A549 (cell line): ENCODE results near the gene NGEF.

Experiments used
- MAFK ChIP-seq: fragments of 450-650 bp; IDR thresholded peaks from 2 replicates; pipeline ENCODE4 v1.6.1; 2014; ENCODE audit not compliant: partially characterized antibody
- MAZ ChIP-seq: fragments of 150-350 bp; IDR thresholded peaks from 2 replicates; pipeline ENCODE4 v1.6.1; 2014; ENCODE audit warnings: antibody characterized with exemption, low read depth, low read length, borderline replicate concordance
- TF ChIP-seq, protein P1 (sequence below): fragments of >200 bp; sonication (Bioruptor Twin); formaldehyde crosslinking; IDR thresholded peaks from 3 replicates; pipeline ENCODE4 v1.5.1; 2016

- TF ChIP-seq MAZ (no peak), MAFK (no peak)
- TF ChIP-seq, protein P1, sequence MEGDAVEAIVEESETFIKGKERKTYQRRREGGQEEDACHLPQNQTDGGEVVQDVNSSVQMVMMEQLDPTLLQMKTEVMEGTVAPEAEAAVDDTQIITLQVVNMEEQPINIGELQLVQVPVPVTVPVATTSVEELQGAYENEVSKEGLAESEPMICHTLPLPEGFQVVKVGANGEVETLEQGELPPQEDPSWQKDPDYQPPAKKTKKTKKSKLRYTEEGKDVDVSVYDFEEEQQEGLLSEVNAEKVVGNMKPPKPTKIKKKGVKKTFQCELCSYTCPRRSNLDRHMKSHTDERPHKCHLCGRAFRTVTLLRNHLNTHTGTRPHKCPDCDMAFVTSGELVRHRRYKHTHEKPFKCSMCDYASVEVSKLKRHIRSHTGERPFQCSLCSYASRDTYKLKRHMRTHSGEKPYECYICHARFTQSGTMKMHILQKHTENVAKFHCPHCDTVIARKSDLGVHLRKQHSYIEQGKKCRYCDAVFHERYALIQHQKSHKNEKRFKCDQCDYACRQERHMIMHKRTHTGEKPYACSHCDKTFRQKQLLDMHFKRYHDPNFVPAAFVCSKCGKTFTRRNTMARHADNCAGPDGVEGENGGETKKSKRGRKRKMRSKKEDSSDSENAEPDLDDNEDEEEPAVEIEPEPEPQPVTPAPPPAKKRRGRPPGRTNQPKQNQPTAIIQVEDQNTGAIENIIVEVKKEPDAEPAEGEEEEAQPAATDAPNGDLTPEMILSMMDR, result no peak
These were observed 46.9 kb upstream of the NGEF start, which contains the start of gene INPP5D for GRCh38 chr2:233059797-233060500.
